Smooth muscle cell (in vitro differentiated cells): ENCODE measurements around the gene TNFRSF8. TPM values are rescaled to one million over a fixed set of nuclear protein-coding genes. Genes with fewer than 3 reads are reported as not detected.

Source experiments
- DNase-seq: peaks from one replicate; lab custom pipeline; 2025; ENCODE audit not compliant: unreplicated experiment; lab: John Stamatoyannopoulos, UW
- H2AFZ ChIP-seq: fragments of 200-600 bp; sonication (generic); 2 replicates; pipeline ENCODE4 v1.6.0; 2016; ENCODE audit warnings: antibody characterized with exemption, low read depth, mild to moderate bottlenecking
- H3F3A ChIP-seq: fragments of 200-600 bp; sonication (generic); 2 replicates; pipeline ENCODE4 v1.6.0; 2017; ENCODE audit warnings: antibody characterized with exemption, low read depth
- H3K27ac ChIP-seq: fragments of 200-600 bp; sonication (generic); 2 replicates; pipeline ENCODE4 v1.5.1; 2016; ENCODE audit warnings: low read depth, mild to moderate bottlenecking
- H3K27me3 ChIP-seq: fragments of 200-600 bp; sonication (generic); 2 replicates; pipeline ENCODE4 v1.6.1; 2016; ENCODE audit warnings: low read depth, mild to moderate bottlenecking
- H3K36me3 ChIP-seq: fragments of 200-600 bp; sonication (generic); 2 replicates; pipeline ENCODE4 v1.5.1; 2016; ENCODE audit warnings: low read depth
- H3K4me1 ChIP-seq: fragments of 200-600 bp; sonication (generic); 2 replicates; pipeline ENCODE4 v1.5.1; 2016; ENCODE audit warnings: low read depth
- H3K4me2 ChIP-seq: fragments of 200-600 bp; sonication (generic); 2 replicates; pipeline ENCODE4 v1.6.0; 2016; ENCODE audit warnings: mild to moderate bottlenecking
- H3K4me3 ChIP-seq: fragments of 200-600 bp; sonication (generic); 2 replicates; pipeline ENCODE4 v1.5.1; 2016; ENCODE audit warnings: mild to moderate bottlenecking
- H3K79me2 ChIP-seq: fragments of 200-600 bp; sonication (generic); 2 replicates; pipeline ENCODE4 v1.6.0; 2016; ENCODE audit warnings: low read depth, mild to moderate bottlenecking
- H3K9ac ChIP-seq: fragments of 200-600 bp; sonication (generic); 2 replicates; pipeline ENCODE4 v1.6.0; 2016; ENCODE audit warnings: low read depth
- H3K9me3 ChIP-seq: fragments of 200-600 bp; sonication (generic); replicated peaks from 2 replicates; pipeline ENCODE4 v1.5.1; 2016; ENCODE audit warnings: low read depth
- H4K20me1 ChIP-seq: fragments of 200-600 bp; sonication (generic); 2 replicates; pipeline ENCODE4 v1.6.0; 2016; ENCODE audit warnings: low read depth
- CTCF ChIP-seq: fragments of 200-600 bp; sonication (generic); IDR thresholded peaks from 2 replicates; pipeline ENCODE4 v1.5.1; 2017; ENCODE audit warnings: borderline replicate concordance, mild to moderate bottlenecking, antibody characterized with exemption; ENCODE audit not compliant: insufficient read depth, poor library complexity, severe bottlenecking
- WGBS: methylation state at CpG from one replicate; pipeline ENCODE4 v1.1.7; 2016; ENCODE audit warnings: low lambda C conversion rate; 5-methylcytosine and 5-hydroxymethylcytosine counted together
- polyA plus RNA-seq: library from polyadenylated mRNA; unstranded; fragments of >200 nt; fragmentation: Nextera tagmentation; extraction: Ambion mirVana; gene quantifications from 2 replicates; pipeline ENCODE4 v1.2.1, GENCODE V29; 2016
- total RNA-seq: library from RNA; depleted of rRNA; stranded (reverse); fragments of >200 nt; gene quantifications from 2 replicates; pipeline ENCODE4 v1.2.3, GENCODE V29; 2014

Gene TNFRSF8
- total and polyA plus RNA-seq, 2 experiments from 2014 or later, result 0.54 to 1.3 TPM

GRCh38 chr1:12144236-12144635, 81.1 kb downstream of the TNFRSF8 start:
- Histone ChIP-seq H3K4me3 (no peak overlapping the region), H3K9ac (peak overlapping the region; percentile 20), H3K27me3 (no peaks in the 10 kb centered on the region), H3K9me3 (no peaks in the 10 kb centered on the region), H3K27ac (peak overlapping the region; percentile 79), H4K20me1 (no peaks in the 10 kb centered on the region), H3K79me2 (no peaks in the 10 kb centered on the region), H3F3A (peaks cover 4% of the 10 kb centered on the region), H3K4me1 (peaks cover 3% of the 10 kb centered on the region), H3K36me3 (no peaks in the 10 kb centered on the region), H3K4me2 (peak overlapping the region; percentile 69), H2AFZ (no peak overlapping the region)
- TF ChIP-seq CTCF, result no peak
- DNase-seq, result no peak
- 23% methylated on average over 8 of the region's 8 CpGs for WGBS

GRCh38 chr1:12144969-12145368, 81.9 kb downstream of the TNFRSF8 start:
- no peaks in the 10 kb centered on the region for H4K20me1 ChIP-seq
- peaks cover 4% of the 10 kb centered on the region for H3F3A ChIP-seq
- no peak overlapping the region for H3K9ac ChIP-seq
- 95% methylated on average over 4 of the region's 4 CpGs for WGBS
- H3K4me2 ChIP-seq, result no peak overlapping the region
- TF ChIP-seq CTCF, result no peak
- H3K9me3 ChIP-seq, result no peaks in the 10 kb centered on the region
- no peak overlapping the region for H2AFZ ChIP-seq
- peaks cover 3% of the 10 kb centered on the region for H3K4me1 ChIP-seq
- H3K79me2 ChIP-seq, result no peaks in the 10 kb centered on the region
- no peaks in the 10 kb centered on the region for H3K27me3 ChIP-seq
- H3K27ac ChIP-seq, result no peak overlapping the region
- H3K36me3 ChIP-seq, result no peaks in the 10 kb centered on the region
- H3K4me3 ChIP-seq, result no peak overlapping the region
- no peak for DNase-seq

- no peak overlapping the region for H3K4me3 ChIP-seq
- H3K9ac ChIP-seq, result no peak overlapping the region
- WGBS, result 94% methylated on average over 12 of the region's 12 CpGs
- H3K4me2 ChIP-seq, result no peak overlapping the region
- TF ChIP-seq CTCF, result no peak
- H4K20me1 ChIP-seq, result no peaks in the 10 kb centered on the region
- H2AFZ ChIP-seq, result no peak overlapping the region
- no peaks in the 10 kb centered on the region for H3K9me3 ChIP-seq
- H3K27ac ChIP-seq, result no peak overlapping the region
- no peaks in the 10 kb centered on the region for H3K79me2 ChIP-seq
- peaks cover 4% of the 10 kb centered on the region for H3F3A ChIP-seq
- DNase-seq, result no peak
- H3K4me1 ChIP-seq, result peaks cover 3% of the 10 kb centered on the region
- no peaks in the 10 kb centered on the region for H3K36me3 ChIP-seq
- no peaks in the 10 kb centered on the region for H3K27me3 ChIP-seq
Measured at GRCh38 chr1:12145616-12146342, 82.7 kb downstream of the TNFRSF8 start.
